Natural killer cell (primary cell): Measurements from ENCODE around the gene JPT2. TPM values are rescaled to one million over a fixed set of nuclear protein-coding genes. Genes with fewer than 3 reads are reported as not detected.
A peak's percentile ranks its signal among the peaks of the same experiment; 100 is the strongest.

ENCODE experiments used
- ATAC-seq, 3 donors: fragments of 150-1000 bp in 2 of 3; fragments of 200-7000 bp in 1 of 3; cut with Tn5 transposase; 1 replicate in 1 of 3; 2 replicates in 2 of 3; pipeline ENCODE4 v1.10.0; 2021; ENCODE audit warnings: mild to moderate bottlenecking in 2 of 3, moderate library complexity in 2 of 3
- DNase-seq, 2 donors: peaks; one replicate each; pipeline versions ENCODE4 v3.0.0 to v3.0.0-alpha.2; 2013 to 2021; ENCODE audit warnings: mixed read lengths in 1 of 2
- H3K27ac ChIP-seq: one replicate; pipeline ENCODE4 v1.5.1; 2013; ENCODE audit warnings: mild to moderate bottlenecking, low read length
- H3K27me3 ChIP-seq: one replicate; pipeline ENCODE4 v1.6.1; 2013; ENCODE audit warnings: low read length; ENCODE audit not compliant: control insufficient read depth, insufficient read depth
- H3K36me3 ChIP-seq: one replicate; pipeline ENCODE4 v1.6.1; 2013; ENCODE audit warnings: low read length; ENCODE audit not compliant: control insufficient read depth, insufficient read depth
- H3K4me1 ChIP-seq: one replicate; pipeline ENCODE4 v1.6.1; 2013; ENCODE audit warnings: low read length; ENCODE audit not compliant: control insufficient read depth, insufficient read depth
- H3K4me3 ChIP-seq: one replicate; pipeline ENCODE4 v1.5.1; 2013; ENCODE audit warnings: low read length
- H3K9me3 ChIP-seq: one replicate; pipeline ENCODE4 v1.6.1; 2013; ENCODE audit warnings: low read length; ENCODE audit not compliant: control insufficient read depth, insufficient read depth
- H3K27ac Mint-ChIP-seq, 2 donors: one replicate each; pipeline ENCODE4 v1.8.0; 2022; ENCODE audit warnings: mild to moderate bottlenecking in 2 of 2, mixed read lengths in 2 of 2, moderate library complexity in 1 of 2
- H3K27me3 Mint-ChIP-seq, 2 donors: one replicate each; pipeline ENCODE4 v1.8.0; 2022; ENCODE audit warnings: low read depth in 2 of 2, mixed read lengths in 2 of 2
- H3K36me3 Mint-ChIP-seq: one replicate; pipeline ENCODE4 v1.8.0; 2022; ENCODE audit warnings: mixed read lengths
- H3K4me1 Mint-ChIP-seq, 2 donors: one replicate each; pipeline ENCODE4 v1.8.0; 2022; ENCODE audit warnings: mixed read lengths in 2 of 2
- H3K4me3 Mint-ChIP-seq: one replicate; pipeline ENCODE4 v1.8.0; 2022; ENCODE audit warnings: mild to moderate bottlenecking, moderate library complexity, mixed read lengths
- H3K9me3 Mint-ChIP-seq, 2 donors: one replicate each; pipeline ENCODE4 v1.8.0; 2022; ENCODE audit warnings: mixed read lengths in 2 of 2
- CTCF ChIP-seq: fragments of 200-600 bp; IDR thresholded peaks from one replicate; pipeline ENCODE4 v1.8.0; 2022; ENCODE audit warnings: antibody characterized with exemption
- WGBS: methylation state at CpG from one replicate; pipeline ENCODE4 v1.1.7; 2013; ENCODE audit warnings: missing lambda C conversion rate; ENCODE audit not compliant: insufficient coverage; 5-methylcytosine and 5-hydroxymethylcytosine counted together
- intact Hi-C: fragments of 100-400 bp; cut with micrococcal nuclease; formaldehyde crosslinking; loops from one replicate; pipeline ENCODE4 v1.14.2; 2022
- total RNA-seq, 4 donors: library from RNA; stranded (reverse); fragments of 120-200 nt in 1 of 4; gene quantifications; one replicate each; pipeline versions ENCODE4 v1.2.3 to v1.2.4, GENCODE V29; 2013 to 2022

Gene JPT2
- total RNA-seq, 3 donors from 2014 or later (not counting 1 experiment from before 2014, with no cell fraction given): 12.2 to 28.4 (median 14.2) TPM

GRCh38 chr16:1676661-1677060 is 1.4 kb upstream of the JPT2 start:
- WGBS: 96% methylated on average over 12 of the region's 12 CpGs
- no peaks in the 10 kb centered on the region for H3K27me3 Mint-ChIP-seq
- intact Hi-C loops: loop anchor here (10.0 kb wide), 1 partner anchor 62 kb away; the partner anchor contains the start of genes CRAMP1 and IFT140
- peaks cover 22 to 24% of the 10 kb centered on the region in 2 donors for H3K4me1 Mint-ChIP-seq
- H3K27ac Mint-ChIP-seq: peak overlapping the region in 1 of 2 donors; percentile 25
- no peaks in the 10 kb centered on the region for H3K9me3 Mint-ChIP-seq
- H3K27ac ChIP-seq: no peak overlapping the region
- H3K36me3 ChIP-seq: peaks cover 31% of the 10 kb centered on the region
- peaks cover 11% of the 10 kb centered on the region for H3K36me3 Mint-ChIP-seq
- H3K4me1 ChIP-seq: peaks cover 14% of the 10 kb centered on the region
- TF ChIP-seq CTCF: no peak
- H3K9me3 ChIP-seq: no peaks in the 10 kb centered on the region
- no peak for ATAC-seq
- peak overlapping the region; percentile 74 for H3K4me3 Mint-ChIP-seq
- H3K27me3 ChIP-seq: no peaks in the 10 kb centered on the region
- DNase-seq: no peak
- H3K4me3 ChIP-seq: no peak overlapping the region

- 86% methylated on average over 10 of the region's 18 CpGs for WGBS
- peaks cover 26% of the 10 kb centered on the region for H3K36me3 ChIP-seq
- H3K9me3 Mint-ChIP-seq: no peaks in the 10 kb centered on the region
- TF ChIP-seq CTCF: no peak
- H3K27me3 ChIP-seq: no peaks in the 10 kb centered on the region
- no peak for ATAC-seq
- peak overlapping the region; percentile 74 for H3K4me3 Mint-ChIP-seq
- peaks cover 14% of the 10 kb centered on the region for H3K4me1 ChIP-seq
- H3K9me3 ChIP-seq: no peaks in the 10 kb centered on the region
- H3K4me3 ChIP-seq: no peak overlapping the region
- peaks cover 26% of the 10 kb centered on the region in 2 donors for H3K4me1 Mint-ChIP-seq
- H3K36me3 Mint-ChIP-seq: peaks cover 11% of the 10 kb centered on the region
- H3K27ac ChIP-seq: no peak overlapping the region
- DNase-seq: peak in 1 of 2 donors; percentile 36
- no peaks in the 10 kb centered on the region for H3K27me3 Mint-ChIP-seq
- H3K27ac Mint-ChIP-seq: peak overlapping the region in 1 of 2 donors; percentile 25
- intact Hi-C loops: loop anchor here (10.0 kb wide), 1 partner anchor 63 kb away; the partner anchor contains the start of genes CRAMP1 and IFT140
These were observed 740 bp upstream of the JPT2 start for GRCh38 chr16:1677339-1677738.

- Mint-ChIP-seq H3K27ac (peak overlapping the region; percentile 73 to 80), H3K27me3 (no peaks in the 10 kb centered on the region), H3K4me3 (peak overlapping the region; percentile 84), H3K4me1 (peaks cover 26% of the 10 kb centered on the region in 2 donors), H3K36me3 (peaks cover 1% of the 10 kb centered on the region), H3K9me3 (no peaks in the 10 kb centered on the region)
- TF ChIP-seq CTCF: no peak
- H3K4me1 ChIP-seq: peaks cover 14% of the 10 kb centered on the region
- intact Hi-C loops: loop anchor here (2.0 to 10.0 kb wide), 2 partner anchors 28 to 64 kb away; partner anchors contain the start of genes CRAMP1, IFT140 and MAPK8IP3
- no peaks in the 10 kb centered on the region for H3K27me3 ChIP-seq
- ATAC-seq (peak; percentile 30 to 70 (median 33)), DNase-seq (peak; percentile 38 to 76)
- H3K4me3 ChIP-seq: peak overlapping the region; percentile 51
- no peak overlapping the region for H3K27ac ChIP-seq
- 1% methylated on average over 44 of the region's 45 CpGs for WGBS
- H3K9me3 ChIP-seq: no peaks in the 10 kb centered on the region
- peaks cover 20% of the 10 kb centered on the region for H3K36me3 ChIP-seq
These were observed 520 bp downstream of the JPT2 start for GRCh38 chr16:1678500-1679098.
